ENCODE measurements around the gene FLT3. TPM values are rescaled to one million over a fixed set of nuclear protein-coding genes. Genes with fewer than 3 reads are reported as not detected.

Gene FLT3
- total and polyA plus RNA-seq, 2 of the 13 experiments (the other 11 are each of a cell fraction or from before 2014, with no cell fraction given) = not detected

DNA sequence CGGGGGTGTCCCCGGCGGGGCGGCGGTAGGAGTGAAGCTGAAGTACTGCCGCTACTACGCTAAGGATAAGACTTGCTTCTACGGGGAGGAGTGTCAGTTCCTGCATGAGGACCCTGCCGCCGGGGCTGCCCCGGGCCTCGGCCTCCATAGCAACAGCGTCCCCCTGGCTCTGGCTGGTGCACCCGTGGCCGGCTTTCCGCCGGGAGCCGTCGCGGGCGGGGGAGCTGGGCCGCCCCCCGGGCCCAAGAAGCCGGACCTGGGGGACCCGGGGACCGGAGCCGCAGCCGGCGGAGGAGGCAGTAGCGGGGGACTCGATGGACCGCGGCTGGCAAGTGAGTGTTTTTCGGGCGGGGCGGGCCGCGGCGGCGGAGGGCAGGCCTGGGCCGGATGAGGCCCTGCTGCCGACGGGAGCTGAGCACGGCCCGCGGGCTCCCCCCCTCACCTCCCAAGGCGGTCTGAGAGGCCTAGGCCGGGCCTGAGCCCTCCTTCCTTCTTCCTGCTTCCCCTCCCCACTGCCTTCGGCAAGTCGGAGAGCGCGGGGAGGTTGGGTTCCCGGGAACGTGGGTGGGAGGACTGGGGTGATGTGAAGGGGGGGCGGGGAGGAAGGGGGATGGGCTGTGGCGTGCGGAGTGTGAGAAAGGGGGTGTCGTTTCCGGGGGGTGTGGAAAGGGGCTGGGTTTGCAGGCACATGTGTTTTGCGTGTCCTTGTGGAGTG, 38.5 kb upstream of the FLT3 start (continued):
- TF ChIP-seq, protein P1, sequence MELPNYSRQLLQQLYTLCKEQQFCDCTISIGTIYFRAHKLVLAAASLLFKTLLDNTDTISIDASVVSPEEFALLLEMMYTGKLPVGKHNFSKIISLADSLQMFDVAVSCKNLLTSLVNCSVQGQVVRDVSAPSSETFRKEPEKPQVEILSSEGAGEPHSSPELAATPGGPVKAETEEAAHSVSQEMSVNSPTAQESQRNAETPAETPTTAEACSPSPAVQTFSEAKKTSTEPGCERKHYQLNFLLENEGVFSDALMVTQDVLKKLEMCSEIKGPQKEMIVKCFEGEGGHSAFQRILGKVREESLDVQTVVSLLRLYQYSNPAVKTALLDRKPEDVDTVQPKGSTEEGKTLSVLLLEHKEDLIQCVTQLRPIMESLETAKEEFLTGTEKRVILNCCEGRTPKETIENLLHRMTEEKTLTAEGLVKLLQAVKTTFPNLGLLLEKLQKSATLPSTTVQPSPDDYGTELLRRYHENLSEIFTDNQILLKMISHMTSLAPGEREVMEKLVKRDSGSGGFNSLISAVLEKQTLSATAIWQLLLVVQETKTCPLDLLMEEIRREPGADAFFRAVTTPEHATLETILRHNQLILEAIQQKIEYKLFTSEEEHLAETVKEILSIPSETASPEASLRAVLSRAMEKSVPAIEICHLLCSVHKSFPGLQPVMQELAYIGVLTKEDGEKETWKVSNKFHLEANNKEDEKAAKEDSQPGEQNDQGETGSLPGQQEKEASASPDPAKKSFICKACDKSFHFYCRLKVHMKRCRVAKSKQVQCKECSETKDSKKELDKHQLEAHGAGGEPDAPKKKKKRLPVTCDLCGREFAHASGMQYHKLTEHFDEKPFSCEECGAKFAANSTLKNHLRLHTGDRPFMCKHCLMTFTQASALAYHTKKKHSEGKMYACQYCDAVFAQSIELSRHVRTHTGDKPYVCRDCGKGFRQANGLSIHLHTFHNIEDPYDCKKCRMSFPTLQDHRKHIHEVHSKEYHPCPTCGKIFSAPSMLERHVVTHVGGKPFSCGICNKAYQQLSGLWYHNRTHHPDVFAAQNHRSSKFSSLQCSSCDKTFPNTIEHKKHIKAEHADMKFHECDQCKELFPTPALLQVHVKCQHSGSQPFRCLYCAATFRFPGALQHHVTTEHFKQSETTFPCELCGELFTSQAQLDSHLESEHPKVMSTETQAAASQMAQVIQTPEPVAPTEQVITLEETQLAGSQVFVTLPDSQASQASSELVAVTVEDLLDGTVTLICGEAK (IDR thresholded peaks at IDR 0.05) = no peak
- TF ChIP-seq, protein P1 (CRISPR knock-in tag; IDR thresholded peaks at IDR 0.05) = no peak
- TF ChIP-seq AKAP8 (CRISPR knock-in tag; IDR thresholded peaks at IDR 0.05) (no peak), SMC3 (IDR thresholded peaks at IDR 0.05; ENCODE audit: low read length) (no peak), RBM22 (optimal IDR thresholded peaks at IDR 0.05; ENCODE audit: low read length) (no peak), ZNF12 (CRISPR knock-in tag; IDR thresholded peaks at IDR 0.05) (0 out of 2 replicates have a peak, but pooled peaks have one; percentile 18), ZNF616 (CRISPR knock-in tag; IDR thresholded peaks at IDR 0.05; ENCODE audit: low read depth) (no peak), CBX2 (IDR thresholded peaks at IDR 0.05; ENCODE audit: low read depth, low read length) (no peak), CBX2 (CRISPR knock-in tag; IDR thresholded peaks at IDR 0.05; ENCODE audit: low read depth) (no peak), ELF4 (CRISPR knock-in tag; IDR thresholded peaks at IDR 0.05; ENCODE audit: borderline replicate concordance) (no peak), FOSL2 (CRISPR knock-in tag; IDR thresholded peaks at IDR 0.05) (no peak)
- TF ChIP-seq, protein P2, sequence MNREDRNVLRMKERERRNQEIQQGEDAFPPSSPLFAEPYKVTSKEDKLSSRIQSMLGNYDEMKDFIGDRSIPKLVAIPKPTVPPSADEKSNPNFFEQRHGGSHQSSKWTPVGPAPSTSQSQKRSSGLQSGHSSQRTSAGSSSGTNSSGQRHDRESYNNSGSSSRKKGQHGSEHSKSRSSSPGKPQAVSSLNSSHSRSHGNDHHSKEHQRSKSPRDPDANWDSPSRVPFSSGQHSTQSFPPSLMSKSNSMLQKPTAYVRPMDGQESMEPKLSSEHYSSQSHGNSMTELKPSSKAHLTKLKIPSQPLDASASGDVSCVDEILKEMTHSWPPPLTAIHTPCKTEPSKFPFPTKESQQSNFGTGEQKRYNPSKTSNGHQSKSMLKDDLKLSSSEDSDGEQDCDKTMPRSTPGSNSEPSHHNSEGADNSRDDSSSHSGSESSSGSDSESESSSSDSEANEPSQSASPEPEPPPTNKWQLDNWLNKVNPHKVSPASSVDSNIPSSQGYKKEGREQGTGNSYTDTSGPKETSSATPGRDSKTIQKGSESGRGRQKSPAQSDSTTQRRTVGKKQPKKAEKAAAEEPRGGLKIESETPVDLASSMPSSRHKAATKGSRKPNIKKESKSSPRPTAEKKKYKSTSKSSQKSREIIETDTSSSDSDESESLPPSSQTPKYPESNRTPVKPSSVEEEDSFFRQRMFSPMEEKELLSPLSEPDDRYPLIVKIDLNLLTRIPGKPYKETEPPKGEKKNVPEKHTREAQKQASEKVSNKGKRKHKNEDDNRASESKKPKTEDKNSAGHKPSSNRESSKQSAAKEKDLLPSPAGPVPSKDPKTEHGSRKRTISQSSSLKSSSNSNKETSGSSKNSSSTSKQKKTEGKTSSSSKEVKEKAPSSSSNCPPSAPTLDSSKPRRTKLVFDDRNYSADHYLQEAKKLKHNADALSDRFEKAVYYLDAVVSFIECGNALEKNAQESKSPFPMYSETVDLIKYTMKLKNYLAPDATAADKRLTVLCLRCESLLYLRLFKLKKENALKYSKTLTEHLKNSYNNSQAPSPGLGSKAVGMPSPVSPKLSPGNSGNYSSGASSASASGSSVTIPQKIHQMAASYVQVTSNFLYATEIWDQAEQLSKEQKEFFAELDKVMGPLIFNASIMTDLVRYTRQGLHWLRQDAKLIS (CRISPR knock-in tag; IDR thresholded peaks at IDR 0.05) = no peak
- TF ChIP-seq, protein P3, sequence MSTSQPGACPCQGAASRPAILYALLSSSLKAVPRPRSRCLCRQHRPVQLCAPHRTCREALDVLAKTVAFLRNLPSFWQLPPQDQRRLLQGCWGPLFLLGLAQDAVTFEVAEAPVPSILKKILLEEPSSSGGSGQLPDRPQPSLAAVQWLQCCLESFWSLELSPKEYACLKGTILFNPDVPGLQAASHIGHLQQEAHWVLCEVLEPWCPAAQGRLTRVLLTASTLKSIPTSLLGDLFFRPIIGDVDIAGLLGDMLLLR (CRISPR knock-in tag; IDR thresholded peaks at IDR 0.05) = no peak
- TF ChIP-seq, protein P4, sequence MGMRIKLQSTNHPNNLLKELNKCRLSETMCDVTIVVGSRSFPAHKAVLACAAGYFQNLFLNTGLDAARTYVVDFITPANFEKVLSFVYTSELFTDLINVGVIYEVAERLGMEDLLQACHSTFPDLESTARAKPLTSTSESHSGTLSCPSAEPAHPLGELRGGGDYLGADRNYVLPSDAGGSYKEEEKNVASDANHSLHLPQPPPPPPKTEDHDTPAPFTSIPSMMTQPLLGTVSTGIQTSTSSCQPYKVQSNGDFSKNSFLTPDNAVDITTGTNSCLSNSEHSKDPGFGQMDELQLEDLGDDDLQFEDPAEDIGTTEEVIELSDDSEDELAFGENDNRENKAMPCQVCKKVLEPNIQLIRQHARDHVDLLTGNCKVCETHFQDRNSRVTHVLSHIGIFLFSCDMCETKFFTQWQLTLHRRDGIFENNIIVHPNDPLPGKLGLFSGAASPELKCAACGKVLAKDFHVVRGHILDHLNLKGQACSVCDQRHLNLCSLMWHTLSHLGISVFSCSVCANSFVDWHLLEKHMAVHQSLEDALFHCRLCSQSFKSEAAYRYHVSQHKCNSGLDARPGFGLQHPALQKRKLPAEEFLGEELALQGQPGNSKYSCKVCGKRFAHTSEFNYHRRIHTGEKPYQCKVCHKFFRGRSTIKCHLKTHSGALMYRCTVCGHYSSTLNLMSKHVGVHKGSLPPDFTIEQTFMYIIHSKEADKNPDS (CRISPR knock-in tag; IDR thresholded peaks at IDR 0.05) = no peak
